Neural crest cell (in vitro differentiated cells): ENCODE results near the gene WWOX. TPM values are rescaled to one million over a fixed set of nuclear protein-coding genes. Genes with fewer than 3 reads are reported as not detected.

Experiments used
- DNase-seq: peaks from one replicate; pipeline ENCODE4 v3.0.0; 2021; ENCODE audit warnings: low read depth, mixed read lengths, low spot score
- H3K27ac Mint-ChIP-seq: one replicate; pipeline ENCODE4 v1.8.0; 2021; ENCODE audit warnings: mild to moderate bottlenecking, mixed read lengths; ENCODE audit not compliant: unreplicated experiment
- H3K27me3 Mint-ChIP-seq: 2 replicates; pipeline ENCODE4 v1.8.0; 2021; ENCODE audit warnings: low read depth, mild to moderate bottlenecking, mixed read lengths
- H3K36me3 Mint-ChIP-seq: 2 replicates; pipeline ENCODE4 v1.8.0; 2021; ENCODE audit warnings: low read depth, mild to moderate bottlenecking, mixed read lengths
- H3K4me1 Mint-ChIP-seq: 2 replicates; pipeline ENCODE4 v1.8.0; 2021; ENCODE audit warnings: mixed read lengths
- H3K4me3 Mint-ChIP-seq: one replicate; pipeline ENCODE4 v1.8.0; 2021; ENCODE audit warnings: mild to moderate bottlenecking, mixed read lengths
- H3K9me3 Mint-ChIP-seq: 2 replicates; pipeline ENCODE4 v1.8.0; 2021; ENCODE audit warnings: mixed read lengths
- total RNA-seq: library from RNA; stranded (reverse); gene quantifications from 2 replicates; pipeline ENCODE4 v1.2.1, GENCODE V29; 2021
- TF ChIP-seq, protein P1 (sequence below): fragments of 200-600 bp; sonication (generic); conservative IDR thresholded peaks from 2 replicates; pipeline ENCODE4 v1.5.0; 2021; ENCODE audit warnings: antibody characterized with exemption, mild to moderate bottlenecking

WWOX gene
- total RNA-seq, 1 donor from 2014 or later = 30.5 TPM

DNA sequence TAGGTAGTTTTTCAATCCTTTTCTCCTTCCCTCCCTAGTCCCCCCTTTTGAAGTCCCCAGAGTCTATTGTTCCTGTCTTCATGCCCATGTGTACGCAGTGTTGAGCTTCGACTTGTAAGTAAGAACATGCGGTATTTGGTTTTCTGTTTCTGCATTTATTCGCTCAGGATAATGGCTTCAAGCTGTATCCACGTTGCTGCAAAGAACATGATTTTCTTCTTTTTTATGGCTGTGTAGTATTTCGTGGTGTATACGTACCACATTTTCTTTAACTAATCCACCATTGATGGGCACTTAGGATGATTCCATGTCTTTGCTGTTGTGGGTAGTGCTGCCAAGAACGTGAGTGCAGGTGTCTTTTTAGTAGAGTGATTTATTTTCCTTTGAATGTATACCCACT is 651.2 kb downstream of the WWOX start:
- H3K36me3 Mint-ChIP-seq = no peaks in the 10 kb centered on the region
- DNase-seq = no peak
- no peak overlapping the region for H3K4me3 Mint-ChIP-seq
- H3K9me3 Mint-ChIP-seq = no peaks in the 10 kb centered on the region
- peaks cover 4% of the 10 kb centered on the region for H3K4me1 Mint-ChIP-seq
- TF ChIP-seq, protein P1, sequence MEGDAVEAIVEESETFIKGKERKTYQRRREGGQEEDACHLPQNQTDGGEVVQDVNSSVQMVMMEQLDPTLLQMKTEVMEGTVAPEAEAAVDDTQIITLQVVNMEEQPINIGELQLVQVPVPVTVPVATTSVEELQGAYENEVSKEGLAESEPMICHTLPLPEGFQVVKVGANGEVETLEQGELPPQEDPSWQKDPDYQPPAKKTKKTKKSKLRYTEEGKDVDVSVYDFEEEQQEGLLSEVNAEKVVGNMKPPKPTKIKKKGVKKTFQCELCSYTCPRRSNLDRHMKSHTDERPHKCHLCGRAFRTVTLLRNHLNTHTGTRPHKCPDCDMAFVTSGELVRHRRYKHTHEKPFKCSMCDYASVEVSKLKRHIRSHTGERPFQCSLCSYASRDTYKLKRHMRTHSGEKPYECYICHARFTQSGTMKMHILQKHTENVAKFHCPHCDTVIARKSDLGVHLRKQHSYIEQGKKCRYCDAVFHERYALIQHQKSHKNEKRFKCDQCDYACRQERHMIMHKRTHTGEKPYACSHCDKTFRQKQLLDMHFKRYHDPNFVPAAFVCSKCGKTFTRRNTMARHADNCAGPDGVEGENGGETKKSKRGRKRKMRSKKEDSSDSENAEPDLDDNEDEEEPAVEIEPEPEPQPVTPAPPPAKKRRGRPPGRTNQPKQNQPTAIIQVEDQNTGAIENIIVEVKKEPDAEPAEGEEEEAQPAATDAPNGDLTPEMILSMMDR = no peak
- H3K27me3 Mint-ChIP-seq = no peaks in the 10 kb centered on the region
- H3K27ac Mint-ChIP-seq = no peak overlapping the region

DNA sequence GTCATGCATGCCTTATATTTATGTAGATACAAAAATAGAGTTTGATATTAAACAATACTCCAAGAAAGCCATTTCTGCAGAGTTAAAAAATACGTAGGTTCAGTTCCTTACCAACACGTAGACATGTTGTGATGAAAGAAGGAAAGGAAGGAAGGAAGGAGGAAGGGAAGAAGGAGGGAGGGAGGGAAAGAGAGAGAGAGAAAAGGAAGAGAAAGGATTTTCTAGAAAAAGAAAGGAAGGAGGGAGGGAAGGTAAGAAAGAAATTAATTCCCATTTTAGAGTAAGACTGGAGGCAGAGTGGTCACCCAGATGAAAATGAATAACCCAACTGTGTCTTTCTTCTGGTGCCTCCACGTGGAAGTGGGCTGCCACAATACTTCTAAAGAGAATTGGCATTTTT is 652.1 kb downstream of the WWOX start:
- TF ChIP-seq, protein P1 = no peak
- H3K27ac Mint-ChIP-seq = no peak overlapping the region
- no peak overlapping the region for H3K4me3 Mint-ChIP-seq
- H3K9me3 Mint-ChIP-seq = no peaks in the 10 kb centered on the region
- H3K4me1 Mint-ChIP-seq = peaks cover 3% of the 10 kb centered on the region
- no peaks in the 10 kb centered on the region for H3K27me3 Mint-ChIP-seq
- no peaks in the 10 kb centered on the region for H3K36me3 Mint-ChIP-seq
- no peak for DNase-seq

DNA sequence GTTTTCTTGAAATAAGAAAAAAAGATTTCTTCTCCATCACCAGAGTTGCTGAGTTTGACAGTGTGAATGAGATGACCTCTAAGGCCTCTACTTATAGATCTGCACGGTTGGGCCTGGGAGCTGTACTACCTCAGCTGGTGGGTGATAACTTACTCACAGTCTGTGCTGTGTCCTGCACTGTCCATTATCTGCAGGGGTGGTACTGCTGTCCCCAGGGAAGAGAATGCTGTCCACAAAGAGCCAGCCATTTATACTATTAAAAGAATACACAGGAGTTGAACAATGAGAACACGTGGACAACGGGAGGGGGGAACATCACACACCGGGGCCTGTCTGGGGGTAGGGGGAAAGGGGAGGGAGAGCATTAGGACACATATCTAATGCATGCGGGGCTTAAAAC is 655.3 kb downstream of the WWOX start:
- H3K4me3 Mint-ChIP-seq = no peak overlapping the region
- peaks cover 3% of the 10 kb centered on the region for H3K4me1 Mint-ChIP-seq
- no peaks in the 10 kb centered on the region for H3K36me3 Mint-ChIP-seq
- no peak overlapping the region for H3K27ac Mint-ChIP-seq
- no peak for DNase-seq
- no peaks in the 10 kb centered on the region for H3K27me3 Mint-ChIP-seq
- no peaks in the 10 kb centered on the region for H3K9me3 Mint-ChIP-seq
- TF ChIP-seq, protein P1 = no peak

- Mint-ChIP-seq H3K4me1 (peaks cover 3% of the 10 kb centered on the region), H3K27ac (no peak overlapping the region), H3K9me3 (no peaks in the 10 kb centered on the region), H3K36me3 (no peaks in the 10 kb centered on the region), H3K27me3 (no peaks in the 10 kb centered on the region), H3K4me3 (no peak overlapping the region)
- no peak for DNase-seq
- TF ChIP-seq, protein P1 = no peak
Observed at GRCh38 chr16:78755751-78756661, 656.6 kb downstream of the WWOX start.

- H3K27ac Mint-ChIP-seq = no peak overlapping the region
- TF ChIP-seq, protein P1 = no peak
Observed at GRCh38 chr16:78759596-78759995, 660.1 kb downstream of the WWOX start.

More at GRCh38 chr16:78759596-78759995, 660.1 kb downstream of the WWOX start:
- DNase-seq = no peak
- Mint-ChIP-seq H3K27me3 (no peaks in the 10 kb centered on the region), H3K36me3 (no peaks in the 10 kb centered on the region), H3K4me1 (peaks cover 2% of the 10 kb centered on the region), H3K4me3 (no peak overlapping the region), H3K9me3 (no peaks in the 10 kb centered on the region)
